H1 (cell line): ENCODE measurements around the gene RUVBL2. TPM values are rescaled to one million over a fixed set of nuclear protein-coding genes. Genes with fewer than 3 reads are reported as not detected.

Experiments
- CTCF ChIA-PET: fragments of 300-600 bp; sonication (Branson Sonifier 250); formaldehyde crosslinking; loops from one replicate; lab custom pipeline; 2021; ENCODE audit not compliant: partially characterized antibody; lab: Charles Lee
- POLR2A ChIA-PET: fragments of 300-600 bp; sonication (Branson Sonifier 250); formaldehyde crosslinking; loops from one replicate; lab custom pipeline; 2021; ENCODE audit warnings: inconsistent platforms; ENCODE audit not compliant: partially characterized antibody; lab: Charles Lee
- DNase-seq, 2 experiments: peaks; one replicate each; pipeline versions ENCODE4 v3.0.0 to v3.0.0-alpha.2; 2010 to 2022; ENCODE audit warnings: low spot score in 2 of 2, low read depth in 1 of 2, mixed read lengths in 1 of 2
- FAIRE-seq: peaks from 2 replicates; lab custom pipeline; 2011; peaks lifted over from hg19 to GRCh38; lab: Jason Lieb, UNC
- H2AFZ ChIP-seq: 2 replicates; pipeline ENCODE4 v1.8.1; 2012; ENCODE audit warnings: low read length, inconsistent platforms
- H2AK5ac ChIP-seq: 2 replicates; pipeline ENCODE4 v1.6.1; 2013; ENCODE audit warnings: low read depth, low read length
- H2BK120ac ChIP-seq: replicated peaks from 2 replicates; pipeline ENCODE3; 2013; ENCODE audit warnings: low read depth, low read length, inconsistent platforms
- H2BK12ac ChIP-seq: 2 replicates; pipeline ENCODE4 v1.6.1; 2013; ENCODE audit warnings: low read depth, low read length
- H2BK15ac ChIP-seq: 2 replicates; pipeline ENCODE4 v1.6.1; 2013; ENCODE audit warnings: low read length
- H2BK20ac ChIP-seq: 2 replicates; pipeline ENCODE4 v1.6.1; 2013; ENCODE audit warnings: low read length
- H2BK5ac ChIP-seq: 2 replicates; pipeline ENCODE4 v1.6.1; 2013; ENCODE audit warnings: low read depth, low read length
- H3K14ac ChIP-seq: 2 replicates; pipeline ENCODE4 v1.6.1; 2013; ENCODE audit warnings: inconsistent platforms; ENCODE audit not compliant: insufficient read length
- H3K18ac ChIP-seq: 2 replicates; pipeline ENCODE4 v1.6.1; 2013; ENCODE audit warnings: low read length; ENCODE audit errors: extremely low read depth
- H3K23ac ChIP-seq: 2 replicates; pipeline ENCODE4 v1.6.1; 2013; ENCODE audit warnings: inconsistent platforms; ENCODE audit not compliant: insufficient read length
- H3K23me2 ChIP-seq: 2 replicates; pipeline ENCODE4 v1.6.1; 2013; ENCODE audit warnings: low read depth, low read length
- H3K27ac ChIP-seq: 2 replicates; pipeline ENCODE4 v1.6.1; 2011; ENCODE audit warnings: low read depth, low read length, inconsistent platforms
- H3K27me3 ChIP-seq, 4 experiments: replicated peaks in 1 of 4; 1 replicate in 1 of 4; 2 replicates in 3 of 4; pipeline versions ENCODE4 v1.6.1 to v1.8.1; 2011 to 2013; ENCODE audit warnings: low read length in 3 of 4, mild to moderate bottlenecking in 3 of 4, inconsistent platforms in 2 of 4, mixed read lengths in 2 of 4, moderate library complexity in 1 of 4; ENCODE audit not compliant: control insufficient read depth in 3 of 4, insufficient read depth in 3 of 4; ENCODE audit errors: extremely low read depth in 1 of 4
- H3K36me3 ChIP-seq, 4 experiments: 2 replicates each; pipeline versions ENCODE4 v1.6.1 to v1.8.1; 2011 to 2013; ENCODE audit warnings: mild to moderate bottlenecking in 4 of 4, low read length in 3 of 4, moderate library complexity in 2 of 4, control low read depth in 1 of 4, inconsistent platforms in 1 of 4; ENCODE audit not compliant: insufficient read depth in 4 of 4, control insufficient read depth in 2 of 4
- H3K4ac ChIP-seq: replicated peaks from 2 replicates; pipeline ENCODE3; 2013; ENCODE audit warnings: low read length, low read depth, mixed read lengths, inconsistent platforms; ENCODE audit not compliant: insufficient read length
- H3K4me1 ChIP-seq, 4 experiments: replicated peaks in 1 of 4; 1 replicate in 1 of 4; 2 replicates in 3 of 4; pipeline versions ENCODE4 v1.6.1 to v1.8.1; 2011 to 2013; ENCODE audit warnings: low read length in 3 of 4, inconsistent platforms in 2 of 4, mixed read lengths in 1 of 4; ENCODE audit not compliant: insufficient read depth in 4 of 4, control insufficient read depth in 3 of 4
- H3K4me2 ChIP-seq, 2 experiments: 2 replicates each; pipeline versions ENCODE4 v1.6.1 to v1.8.1; 2011 to 2013; ENCODE audit warnings: low read depth in 2 of 2, low read length in 2 of 2, control low read depth in 1 of 2, inconsistent platforms in 1 of 2, mild to moderate bottlenecking in 1 of 2; ENCODE audit not compliant: insufficient read depth in 1 of 2
- H3K4me3 ChIP-seq, 4 experiments: fragments of 200-600, 300-600 bp in 1 of 4; sonication (generic), shearing (Covaris generic), sonication (Bioruptor Twin) in 1 of 4; 2 replicates each; pipeline versions ENCODE4 v1.5.1 to v1.8.1; 2011 to 2016; ENCODE audit warnings: low read length in 4 of 4, low read depth in 3 of 4, control low read depth in 2 of 4, inconsistent platforms in 2 of 4, mild to moderate bottlenecking in 2 of 4, mixed read lengths in 1 of 4, moderate library complexity in 1 of 4; ENCODE audit not compliant: insufficient read depth in 2 of 4; ENCODE audit errors: extremely low read depth in 1 of 4
- H3K56ac ChIP-seq: replicated peaks from 2 replicates; pipeline ENCODE3; 2013; ENCODE audit warnings: low read depth, mild to moderate bottlenecking, mixed read lengths, low read length, inconsistent platforms; ENCODE audit not compliant: insufficient read length
- H3K79me1 ChIP-seq: 2 replicates; pipeline ENCODE4 v1.6.1; 2013; ENCODE audit warnings: low read depth, low read length, control low read depth
- H3K79me2 ChIP-seq, 2 experiments: 2 replicates each; pipeline versions ENCODE4 v1.6.1 to v1.8.1; 2012 to 2013; ENCODE audit warnings: low read length in 2 of 2, mild to moderate bottlenecking in 2 of 2, inconsistent platforms in 1 of 2; ENCODE audit not compliant: insufficient read depth in 2 of 2, control insufficient read depth in 1 of 2
- H3K9ac ChIP-seq, 4 experiments: replicated peaks in 1 of 4; 1 replicate in 1 of 4; 2 replicates in 3 of 4; pipeline versions ENCODE4 v1.6.1 to v1.8.1; 2011 to 2013; ENCODE audit warnings: low read depth in 3 of 4, low read length in 3 of 4, control low read depth in 2 of 4, mild to moderate bottlenecking in 2 of 4, moderate library complexity in 2 of 4, inconsistent platforms in 1 of 4; ENCODE audit errors: extremely low read depth in 1 of 4
- H3K9me3 ChIP-seq, 2 experiments: 2 replicates each; pipeline versions ENCODE4 v1.6.1 to v1.8.1; 2012 to 2013; ENCODE audit warnings: mild to moderate bottlenecking in 2 of 2, moderate library complexity in 2 of 2, control low read depth in 1 of 2, inconsistent platforms in 1 of 2, low read depth in 1 of 2, low read length in 1 of 2, mixed read lengths in 1 of 2; ENCODE audit not compliant: insufficient read depth in 2 of 2
- H4K20me1 ChIP-seq, 2 experiments: replicated peaks in 1 of 2; 2 replicates each; pipeline versions ENCODE3 to v1.8.1; 2011 to 2013; ENCODE audit warnings: inconsistent platforms in 2 of 2, low read length in 2 of 2, mild to moderate bottlenecking in 1 of 2; ENCODE audit not compliant: insufficient read depth in 2 of 2, control insufficient read depth in 1 of 2
- H4K5ac ChIP-seq: 2 replicates; pipeline ENCODE4 v1.6.1; 2013; ENCODE audit warnings: low read length, low read depth, mixed read lengths, inconsistent platforms; ENCODE audit not compliant: insufficient read length
- H4K8ac ChIP-seq: 2 replicates; pipeline ENCODE4 v1.8.0; 2013; ENCODE audit warnings: mild to moderate bottlenecking, moderate library complexity, low read length, inconsistent platforms; ENCODE audit not compliant: insufficient read depth; ENCODE audit errors: extremely low read depth
- H4K91ac ChIP-seq: replicated peaks from 2 replicates; pipeline ENCODE3; 2013; ENCODE audit warnings: low read length, mixed read lengths, inconsistent platforms; ENCODE audit not compliant: insufficient read length
- BCL11A ChIP-seq, 2 experiments: IDR thresholded peaks; one replicate each; pipeline ENCODE4 v1.6.1; 2011; ENCODE audit warnings: low read depth in 2 of 2, low read length in 2 of 2, mild to moderate bottlenecking in 2 of 2
- NANOG ChIP-seq: IDR thresholded peaks from 2 replicates; pipeline ENCODE4 v1.6.1; 2011; ENCODE audit warnings: low read length, low read depth, mild to moderate bottlenecking, inconsistent platforms; ENCODE audit not compliant: insufficient read depth, poor library complexity, severe bottlenecking
- WGBS, 2 experiments: shearing (Covaris generic) in 1 of 2; methylation state at CpG; one replicate each; pipeline versions ENCODE4 v1.1.6 to v1.1.7; 2013 to 2015; ENCODE audit warnings: low lambda C conversion rate in 2 of 2, mixed read lengths in 2 of 2, inconsistent platforms in 1 of 2, low coverage in 1 of 2, missing lambda C conversion rate in 1 of 2; ENCODE audit not compliant: insufficient replicate concordance in 2 of 2, insufficient coverage in 1 of 2, insufficient read length in 1 of 2; ENCODE audit errors: extremely low coverage in 1 of 2, missing lambda C conversion rate in 1 of 2; 5-methylcytosine and 5-hydroxymethylcytosine counted together
- polyA plus RNA-seq, 7 experiments: library from polyadenylated mRNA; depleted of rRNA in 3 of 7; stranded (reverse) in 5 of 7; unstranded in 2 of 7; fragments of >200 nt in 5 of 7; fragments of 200-250 nt in 2 of 7; gene quantifications; 1 replicate in 5 of 7; 2 replicates in 1 of 7; 4 replicates in 1 of 7; pipeline versions ENCODE4 v1.2.1 to v1.2.3, GENCODE V29; 2011 to 2013; ENCODE audit warnings: missing spikeins in 2 of 7, mixed read lengths in 2 of 7
- total RNA-seq: library from RNA; stranded (reverse); fragmentation: NEBNext Ultra II Directional; extraction: Animal tissue kit (Norgen Biotek cat#: 25700); gene quantifications from 2 replicates; pipeline ENCODE4 v1.2.1, GENCODE V29; 2021

Gene RUVBL2
- total and polyA plus RNA-seq, 2 of the 8 experiments (the other 6 are each of a cell fraction or from before 2014, with no cell fraction given), result 152 to 247 TPM

GRCh38 chr19:49061000-49061399 lies 67.3 kb downstream of the RUVBL2 start:
- Histone ChIP-seq H3K4ac (no peak overlapping the region), H3K9ac (no peak overlapping the region), H4K20me1 (peaks cover 0 to 2% of the 10 kb centered on the region in 2 experiments), H3K27ac (no peak overlapping the region), H3K27me3 (peaks cover 10 to 44% (median 40%) of the 10 kb centered on the region in 4 experiments), H3K4me1 (peaks cover 0 to 29% (median 24%) of the 10 kb centered on the region in 4 experiments; a peak in 6 of 7 replicates), H2BK20ac (no peak overlapping the region), H2BK12ac (no peak overlapping the region), H3K79me2 (no peaks in the 10 kb centered on the region), H3K9me3 (no peaks in the 10 kb centered on the region), H3K56ac (no peak overlapping the region), H3K4me3 (no peak overlapping the region), H3K36me3 (no peaks in the 10 kb centered on the region), H3K4me2 (no peak overlapping the region), H3K79me1 (no peaks in the 10 kb centered on the region), H2AFZ (no peak overlapping the region), H4K5ac (no peak overlapping the region), H3K14ac (no peak overlapping the region), H4K8ac (no peak overlapping the region; the same call in 1 of the 2 replicates), H2BK15ac (no peak overlapping the region), H3K23me2 (peaks cover 12% of the 10 kb centered on the region), H3K18ac (no peak overlapping the region), H4K91ac (no peak overlapping the region), H2BK5ac (no peak overlapping the region), H2BK120ac (no peak overlapping the region), H3K23ac (no peak overlapping the region), H2AK5ac (no peak overlapping the region)
- 94% methylated on average over 2 of the region's 2 CpGs; no CpG with 5 or more reads in 1 of the 2 experiments for WGBS, 2 experiments
- ChIA-PET POLR2A (interaction anchor here (1.2 to 1.6 kb wide), 3 partner anchors 42 to 150 kb away, joined by 3 read pairs; no protein-coding TSS in a partner anchor), CTCF (interaction anchor here (1.1 to 3.5 kb wide), 5 partner anchors 9 to 62 kb away, joined by 3 to 25 read pairs (median 4); no protein-coding TSS in a partner anchor)
- DNase-seq (no peak), FAIRE-seq (no peak)
- TF ChIP-seq NANOG (no peak), BCL11A (IDR thresholded peaks at IDR 0.05; ENCODE audit: low read depth in 2 of 2, low read length in 2 of 2) (no peak)
